Caco-2 (cell line): ENCODE measurements around the gene CCDC43. TPM values are rescaled to one million over a fixed set of nuclear protein-coding genes. Genes with fewer than 3 reads are reported as not detected.

Source experiments
- BruUV-seq: library from RNA; stranded (reverse); fragments of 400-500 nt; replicated peaks from 2 replicates; lab custom pipeline; 2021; lab: Mats Ljungman, UMichigan
- CTCF ChIA-PET: fragments of 300-600 bp; sonication (Branson Sonifier 250); formaldehyde crosslinking; loops from one replicate; lab custom pipeline; 2022; ENCODE audit warnings: antibody characterized with exemption; lab: Charles Lee
- POLR2A ChIA-PET: fragments of 300-600 bp; sonication (Branson Sonifier 250); formaldehyde crosslinking; loops from one replicate; lab custom pipeline; 2022; ENCODE audit warnings: antibody characterized with exemption; lab: Charles Lee
- DNase-seq, 2 experiments: peaks; one replicate each; pipeline versions ENCODE4 v3.0.0 to v3.0.0-alpha.2; 2020 to 2022
- H3K27me3 ChIP-seq: replicated peaks from 2 replicates; pipeline ENCODE4 v1.6.0; 2011; ENCODE audit warnings: low read length; ENCODE audit not compliant: control insufficient read depth, insufficient read depth
- H3K36me3 ChIP-seq: 2 replicates; pipeline ENCODE4 v1.5.1; 2011; ENCODE audit warnings: low read length; ENCODE audit not compliant: control insufficient read depth, insufficient read depth
- H3K4me1 ChIP-seq: fragments of 250-450 bp; sonication (Bioruptor Pico); 2 replicates; pipeline ENCODE4 v1.5.1; 2020; ENCODE audit warnings: mild to moderate bottlenecking
- H3K4me3 ChIP-seq: 2 replicates; pipeline ENCODE4 v1.5.1; 2011; ENCODE audit warnings: low read depth, mild to moderate bottlenecking, control low read depth, low read length
- H3K9me3 ChIP-seq: fragments of 250-450 bp; sonication (Bioruptor Pico); 2 replicates; pipeline ENCODE4 v1.5.1; 2020; ENCODE audit warnings: mild to moderate bottlenecking, moderate library complexity
- H3K27ac Mint-ChIP-seq: one replicate; pipeline ENCODE4 v1.8.0; 2022; ENCODE audit warnings: mixed read lengths; ENCODE audit not compliant: unreplicated experiment
- H3K27me3 Mint-ChIP-seq: one replicate; pipeline ENCODE4 v1.8.0; 2022; ENCODE audit warnings: mixed read lengths; ENCODE audit not compliant: insufficient read depth, unreplicated experiment
- H3K36me3 Mint-ChIP-seq: one replicate; pipeline ENCODE4 v1.8.0; 2022; ENCODE audit warnings: mild to moderate bottlenecking, mixed read lengths; ENCODE audit not compliant: insufficient read depth, unreplicated experiment
- H3K4me1 Mint-ChIP-seq: one replicate; pipeline ENCODE4 v1.8.0; 2022; ENCODE audit warnings: low read depth, mixed read lengths; ENCODE audit not compliant: unreplicated experiment
- H3K4me3 Mint-ChIP-seq: one replicate; pipeline ENCODE4 v1.8.0; 2022; ENCODE audit warnings: mild to moderate bottlenecking, moderate library complexity, mixed read lengths; ENCODE audit not compliant: unreplicated experiment
- H3K9me3 Mint-ChIP-seq: one replicate; pipeline ENCODE4 v1.8.0; 2022; ENCODE audit warnings: mixed read lengths; ENCODE audit not compliant: unreplicated experiment
- CTCF ChIP-seq, 2 experiments: fragments of 200-600 bp in 1 of 2; IDR thresholded peaks; 1 replicate in 1 of 2; 2 replicates in 1 of 2; pipeline versions ENCODE4 v1.5.1 to v1.8.0; 2011 to 2022; ENCODE audit warnings: antibody characterized with exemption in 1 of 2, control low read depth in 1 of 2, inconsistent platforms in 1 of 2, low read depth in 1 of 2, low read length in 1 of 2, mild to moderate bottlenecking in 1 of 2, moderate library complexity in 1 of 2; ENCODE audit not compliant: insufficient read depth in 1 of 2, severe bottlenecking in 1 of 2, unreplicated experiment in 1 of 2
- intact Hi-C: fragments of 100-400 bp; cut with micrococcal nuclease; formaldehyde crosslinking; loops from one replicate; pipeline ENCODE4 v1.10.0; 2022; ENCODE audit not compliant: unreplicated experiment
- total RNA-seq: library from RNA; stranded (reverse); gene quantifications from 2 replicates; pipeline ENCODE4 v1.2.3, GENCODE V29; 2022

Gene CCDC43
- total RNA-seq, 1 experiment from 2014 or later: 54.3 TPM

DNA sequence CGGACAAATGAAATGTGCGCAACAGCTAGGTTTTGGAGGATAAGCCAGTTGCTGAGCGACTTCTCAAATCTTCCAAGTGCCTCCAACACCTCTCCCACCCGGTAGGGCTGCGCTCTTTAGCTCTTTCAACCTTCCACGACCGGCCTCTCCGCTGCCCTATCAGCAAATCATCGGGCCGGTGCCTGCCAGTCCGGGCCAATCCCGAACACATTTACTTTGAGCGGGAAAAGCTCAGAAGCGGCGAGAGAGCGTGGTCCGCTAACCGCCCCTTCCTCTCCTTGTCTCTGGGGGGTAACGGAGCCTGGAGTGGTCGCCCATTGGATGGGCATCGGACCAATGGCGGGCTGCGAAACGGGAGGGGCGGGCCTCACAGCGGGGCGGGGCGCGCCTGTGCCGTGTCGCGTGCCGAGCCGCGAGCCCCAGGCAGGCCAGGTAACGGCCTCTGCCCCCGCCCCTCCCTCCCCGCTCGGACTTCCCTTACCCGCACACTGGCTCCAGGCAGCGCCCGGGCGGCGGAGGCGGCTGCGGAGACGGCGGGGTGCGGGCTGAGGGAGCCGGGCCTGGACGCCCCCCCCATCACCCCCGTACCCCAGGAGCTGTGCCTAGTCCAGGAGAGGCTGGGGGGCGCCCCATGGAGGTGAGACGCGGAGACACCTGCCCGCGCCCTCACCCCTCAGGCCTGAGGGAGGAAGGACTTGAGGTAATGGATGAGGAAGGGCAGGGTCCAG is 33.4 kb downstream of the CCDC43 start, which contains the start of gene MEIOC:
Gene MEIOC (plus strand): TSS at position 486 of the 728 bp plus-strand sequence. CDS start 146 bp downstream, at position 632.
- CTCF ChIA-PET: interaction anchor here (0.5 to 1.1 kb wide), 3 partner anchors 12 to 43 kb away, joined by 3 to 7 read pairs (median 5); no protein-coding TSS in a partner anchor
- H3K4me3 Mint-ChIP-seq: no peak within 1 kb of the TSS
- DNase-seq: no peak
- no peak within 1 kb of the TSS for H3K27ac Mint-ChIP-seq
- Histone ChIP-seq H3K36me3 (no peaks in the 10 kb centered on the region), H3K4me1 (no peaks in the 10 kb centered on the region), H3K4me3 (no peak within 1 kb of the TSS), H3K27me3 (no peaks in the 10 kb centered on the region), H3K9me3 (no peaks in the 10 kb centered on the region)
- intact Hi-C loops: no loop called here
- H3K9me3 Mint-ChIP-seq: no peaks in the 10 kb centered on the region
- no peaks in the 10 kb centered on the region for H3K27me3 Mint-ChIP-seq
- BruUV-seq: no TSS peak
- TF ChIP-seq CTCF (IDR thresholded peaks at IDR 0.05; ENCODE audit: insufficient read depth in 1 of 2, low read depth in 1 of 2, low read length in 1 of 2, severe bottlenecking in 1 of 2, unreplicated experiment in 1 of 2): no peak
- no peaks in the 10 kb centered on the region for H3K36me3 Mint-ChIP-seq
- POLR2A ChIA-PET: no interaction called here
- no peaks in the 10 kb centered on the region for H3K4me1 Mint-ChIP-seq

GRCh38 chr17:44653954-44654353 is 35.6 kb downstream of the CCDC43 start:
- DNase-seq: no peak
- Histone ChIP-seq H3K36me3 (no peaks in the 10 kb centered on the region), H3K9me3 (no peaks in the 10 kb centered on the region), H3K4me3 (no peak overlapping the region), H3K4me1 (no peaks in the 10 kb centered on the region), H3K27me3 (no peaks in the 10 kb centered on the region)
- Mint-ChIP-seq H3K27ac (no peak overlapping the region), H3K4me3 (no peak overlapping the region), H3K9me3 (no peaks in the 10 kb centered on the region), H3K27me3 (no peaks in the 10 kb centered on the region), H3K4me1 (no peaks in the 10 kb centered on the region), H3K36me3 (no peaks in the 10 kb centered on the region)
- intact Hi-C loops: no loop called here
- ChIA-PET CTCF (no interaction called here), POLR2A (interaction anchor here (0.7 kb wide), 1 partner anchor 128 kb away, joined by 10 read pairs; no protein-coding TSS in a partner anchor)
- TF ChIP-seq CTCF (IDR thresholded peaks at IDR 0.05; ENCODE audit: insufficient read depth in 1 of 2, low read depth in 1 of 2, low read length in 1 of 2, severe bottlenecking in 1 of 2, unreplicated experiment in 1 of 2): no peak
- BruUV-seq: no TSS peak

GRCh38 chr17:44653384-44653783 is 36.2 kb downstream of the CCDC43 start:
- BruUV-seq: no TSS peak

More at GRCh38 chr17:44653384-44653783, 36.2 kb downstream of the CCDC43 start:
- no peaks in the 10 kb centered on the region for H3K27me3 Mint-ChIP-seq
- H3K4me1 Mint-ChIP-seq: no peaks in the 10 kb centered on the region
- intact Hi-C loops: no loop called here
- TF ChIP-seq CTCF (IDR thresholded peaks at IDR 0.05; ENCODE audit: insufficient read depth in 1 of 2, low read depth in 1 of 2, low read length in 1 of 2, severe bottlenecking in 1 of 2, unreplicated experiment in 1 of 2): no peak
- Histone ChIP-seq H3K27me3 (no peaks in the 10 kb centered on the region), H3K36me3 (no peaks in the 10 kb centered on the region), H3K4me3 (no peak overlapping the region), H3K4me1 (no peaks in the 10 kb centered on the region), H3K9me3 (no peaks in the 10 kb centered on the region)
- ChIA-PET CTCF (interaction anchor here (0.7 kb wide), 1 partner anchor 485 kb away, joined by 3 read pairs; no protein-coding TSS in a partner anchor), POLR2A (no interaction called here)
- H3K4me3 Mint-ChIP-seq: no peak overlapping the region
- DNase-seq: no peak
- no peaks in the 10 kb centered on the region for H3K9me3 Mint-ChIP-seq
- H3K27ac Mint-ChIP-seq: no peak overlapping the region
- H3K36me3 Mint-ChIP-seq: no peaks in the 10 kb centered on the region
